GM21381 (cell line): Measurements from ENCODE around the gene PPM1K.

ENCODE experiments used
- ATAC-seq: cut with Tn5 transposase; IDR thresholded peaks from one replicate; pipeline ENCODE4 v1.9.1; 2021; ENCODE audit warnings: mild to moderate bottlenecking, moderate library complexity; ENCODE audit not compliant: unreplicated experiment

PPM1K gene

GRCh38 chr4:88223516-88223915 is 60.8 kb downstream of the PPM1K start:
- ATAC-seq = no peak

- ATAC-seq = no peak
Measured at GRCh38 chr4:88219099-88219498, 65.3 kb downstream of the PPM1K start.

- no peak for ATAC-seq
Measured at GRCh38 chr4:88217169-88217568, 67.2 kb downstream of the PPM1K start.

- ATAC-seq = no peak
Measured at GRCh38 chr4:88216395-88216794, 68.0 kb downstream of the PPM1K start.

GRCh38 chr4:88215351-88215750 is 69.0 kb downstream of the PPM1K start:
- no peak for ATAC-seq

- peak; percentile 16 for ATAC-seq
Measured at GRCh38 chr4:88212253-88212561, 72.2 kb downstream of the PPM1K start.

- peak; percentile 69 for ATAC-seq
Measured at GRCh38 chr4:88211473-88212252, 72.7 kb downstream of the PPM1K start.

GRCh38 chr4:88208156-88208555 is 76.2 kb downstream of the PPM1K start:
- no peak for ATAC-seq
